Fibroblast of lung (primary cell): ENCODE measurements around the gene RBM33. TPM values are rescaled to one million over a fixed set of nuclear protein-coding genes. Genes with fewer than 3 reads are reported as not detected.
A peak's percentile ranks its signal among the peaks of the same experiment; 100 is the strongest.

Experiments
- DNase-seq, 2 donors: peaks; one replicate each; pipeline versions ENCODE4 v3.0.0 to v3.0.0-alpha.2; 2010; ENCODE audit warnings: low read depth in 2 of 2
- H2AFZ ChIP-seq: 2 replicates; pipeline ENCODE4 v1.5.1; 2012; ENCODE audit warnings: low read length, control low read depth, inconsistent platforms
- H3K27ac ChIP-seq: 2 replicates; pipeline ENCODE4 v1.5.1; 2011; ENCODE audit warnings: low read length, control low read depth; ENCODE audit not compliant: insufficient read depth
- H3K27me3 ChIP-seq: 2 replicates; pipeline ENCODE4 v1.5.1; 2011; ENCODE audit warnings: mild to moderate bottlenecking, low read length; ENCODE audit not compliant: control insufficient read depth, insufficient read depth
- H3K36me3 ChIP-seq: 2 replicates; pipeline ENCODE4 v1.5.1; 2011; ENCODE audit warnings: low read length; ENCODE audit not compliant: control insufficient read depth, insufficient read depth
- H3K4me1 ChIP-seq: 2 replicates; pipeline ENCODE4 v1.5.1; 2011; ENCODE audit warnings: low read length; ENCODE audit not compliant: control insufficient read depth, insufficient read depth; ENCODE audit errors: extremely low read depth
- H3K4me2 ChIP-seq: 2 replicates; pipeline ENCODE4 v1.5.1; 2011; ENCODE audit warnings: low read length, control low read depth; ENCODE audit not compliant: insufficient read depth; ENCODE audit errors: extremely low read depth
- H3K4me3 ChIP-seq, 4 experiments: fragments of 200-600 bp in 1 of 4; sonication (generic) in 1 of 4; replicated peaks in 1 of 4; 2 replicates each; pipeline ENCODE4 v1.5.1; 2011 to 2016; ENCODE audit warnings: low read length in 4 of 4, low read depth in 3 of 4, mild to moderate bottlenecking in 3 of 4, control low read depth in 2 of 4, inconsistent platforms in 1 of 4, mixed read lengths in 1 of 4; ENCODE audit not compliant: insufficient read depth in 1 of 4; ENCODE audit errors: control extremely low read depth in 1 of 4
- H3K79me2 ChIP-seq: 2 replicates; pipeline ENCODE4 v1.5.1; 2012; ENCODE audit warnings: mild to moderate bottlenecking, low read length, inconsistent platforms; ENCODE audit not compliant: control insufficient read depth, insufficient read depth
- H3K9ac ChIP-seq: 2 replicates; pipeline ENCODE4 v1.5.1; 2011; ENCODE audit warnings: mild to moderate bottlenecking, low read length, control low read depth; ENCODE audit not compliant: insufficient read depth
- H3K9me3 ChIP-seq: 2 replicates; pipeline ENCODE4 v1.5.1; 2012; ENCODE audit warnings: low read depth, low read length; ENCODE audit not compliant: control insufficient read depth, insufficient read depth
- H4K20me1 ChIP-seq: 2 replicates; pipeline ENCODE4 v1.5.1; 2011; ENCODE audit warnings: low read length; ENCODE audit not compliant: control insufficient read depth, insufficient read depth; ENCODE audit errors: extremely low read depth
- EZH2 ChIP-seq: IDR thresholded peaks from 2 replicates; pipeline ENCODE4 v1.5.1; 2012; ENCODE audit warnings: low read length, control low read depth, mild to moderate bottlenecking; ENCODE audit errors: missing control alignments
- polyA plus RNA-seq, 2 donors: library from polyadenylated mRNA; depleted of rRNA in 1 of 2; stranded (reverse) in 1 of 2; unstranded in 1 of 2; fragments of >200 nt; gene quantifications; 2 replicates each; pipeline ENCODE4 v1.2.1, GENCODE V29; 2011 to 2012; ENCODE audit warnings: missing spikeins in 1 of 2
- total RNA-seq: library from RNA; depleted of rRNA; stranded (reverse); fragments of >200 nt; gene quantifications from 2 replicates; pipeline ENCODE4 v1.2.1, GENCODE V29; 2014
- TF ChIP-seq, protein P1 (sequence below), 2 donors: IDR thresholded peaks in 1 of 2; conservative IDR thresholded peaks in 1 of 2; 1 replicate in 1 of 2; 2 replicates in 1 of 2; pipeline ENCODE4 v1.5.1; 2011 to 2012; ENCODE audit warnings: low read length in 2 of 2, control low read depth in 1 of 2, inconsistent platforms in 1 of 2, low read depth in 1 of 2, mild to moderate bottlenecking in 1 of 2

RBM33 gene
- total and polyA plus RNA-seq, 2 donors (not counting 1 experiment from before 2014, with no cell fraction given): 6.9 to 33.2 TPM

DNA sequence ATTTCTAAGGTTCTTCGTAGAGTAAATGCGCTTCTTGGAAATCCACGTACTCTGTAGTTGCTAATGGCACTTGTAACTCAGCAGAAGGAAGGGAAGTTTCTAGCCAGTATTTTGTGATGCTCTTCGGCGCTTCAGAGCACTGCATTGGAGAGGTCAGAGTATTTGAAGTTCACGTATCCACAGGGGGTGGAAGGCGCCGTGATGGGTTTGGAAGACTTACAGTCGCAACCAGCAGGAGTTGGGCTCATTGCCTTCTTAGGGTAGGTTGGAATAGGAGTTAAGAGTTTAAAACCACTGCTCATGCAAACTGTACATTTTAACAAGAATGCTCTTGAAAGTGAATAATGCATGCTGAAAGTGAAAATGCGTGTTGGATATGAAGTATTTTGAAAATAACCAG lies 118.7 kb downstream of the RBM33 start:
- TF ChIP-seq, protein P1, sequence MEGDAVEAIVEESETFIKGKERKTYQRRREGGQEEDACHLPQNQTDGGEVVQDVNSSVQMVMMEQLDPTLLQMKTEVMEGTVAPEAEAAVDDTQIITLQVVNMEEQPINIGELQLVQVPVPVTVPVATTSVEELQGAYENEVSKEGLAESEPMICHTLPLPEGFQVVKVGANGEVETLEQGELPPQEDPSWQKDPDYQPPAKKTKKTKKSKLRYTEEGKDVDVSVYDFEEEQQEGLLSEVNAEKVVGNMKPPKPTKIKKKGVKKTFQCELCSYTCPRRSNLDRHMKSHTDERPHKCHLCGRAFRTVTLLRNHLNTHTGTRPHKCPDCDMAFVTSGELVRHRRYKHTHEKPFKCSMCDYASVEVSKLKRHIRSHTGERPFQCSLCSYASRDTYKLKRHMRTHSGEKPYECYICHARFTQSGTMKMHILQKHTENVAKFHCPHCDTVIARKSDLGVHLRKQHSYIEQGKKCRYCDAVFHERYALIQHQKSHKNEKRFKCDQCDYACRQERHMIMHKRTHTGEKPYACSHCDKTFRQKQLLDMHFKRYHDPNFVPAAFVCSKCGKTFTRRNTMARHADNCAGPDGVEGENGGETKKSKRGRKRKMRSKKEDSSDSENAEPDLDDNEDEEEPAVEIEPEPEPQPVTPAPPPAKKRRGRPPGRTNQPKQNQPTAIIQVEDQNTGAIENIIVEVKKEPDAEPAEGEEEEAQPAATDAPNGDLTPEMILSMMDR (conservative IDR thresholded peaks at IDR 0.05 in 1 of 2, IDR thresholded peaks at IDR 0.05 in 1 of 2; ENCODE audit: low read depth in 1 of 2, low read length in 2 of 2): no peak
- no peak for TF ChIP-seq EZH2
- no peaks in the 10 kb centered on the region for H3K27me3 ChIP-seq
- no peak overlapping the region for H3K4me2 ChIP-seq
- H3K79me2 ChIP-seq: peaks cover 18% of the 10 kb centered on the region
- peaks cover 5% of the 10 kb centered on the region for H3K36me3 ChIP-seq
- no peaks in the 10 kb centered on the region for H3K4me1 ChIP-seq
- no peaks in the 10 kb centered on the region for H4K20me1 ChIP-seq
- H3K27ac ChIP-seq: peak overlapping the region; percentile 55
- no peaks in the 10 kb centered on the region for H3K9me3 ChIP-seq
- DNase-seq: no peak
- no peak overlapping the region for H3K4me3 ChIP-seq
- no peak overlapping the region for H2AFZ ChIP-seq
- no peak overlapping the region for H3K9ac ChIP-seq

DNA sequence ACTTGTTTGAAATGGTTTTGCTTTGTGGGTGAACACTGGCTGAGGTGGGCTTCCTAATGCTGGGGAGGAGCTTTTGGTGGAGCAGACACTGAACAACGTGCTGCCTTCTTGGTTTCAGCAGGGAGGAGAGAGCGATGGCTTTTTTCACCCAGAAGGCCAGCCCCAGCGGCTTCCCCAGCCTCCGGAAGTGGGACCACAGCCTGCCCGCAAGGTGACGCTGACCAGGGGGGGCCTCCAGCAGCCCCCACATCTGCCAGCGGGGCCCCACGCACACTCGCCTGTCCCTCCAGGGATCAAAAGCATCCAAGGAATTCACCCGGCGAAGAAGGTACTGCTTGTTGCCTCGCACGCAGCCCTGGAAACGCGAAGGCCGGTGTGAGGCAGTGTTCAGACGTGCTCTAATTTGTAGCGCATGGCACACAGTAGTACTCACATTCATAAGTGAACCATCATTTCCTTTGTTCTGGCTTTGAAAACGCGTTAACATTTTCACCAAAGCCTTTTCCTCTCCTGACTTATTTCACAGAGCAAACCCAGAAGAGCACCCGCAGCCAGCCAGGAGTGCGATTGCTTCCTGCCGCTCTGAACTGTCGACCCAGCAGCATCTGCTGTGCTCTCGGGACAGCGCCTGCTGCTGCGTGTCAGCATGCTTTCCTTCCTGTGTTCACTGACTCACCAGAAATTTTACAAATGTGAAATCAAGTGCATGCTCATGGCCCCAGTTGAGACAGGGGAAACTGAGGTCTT lies 119.4 kb downstream of the RBM33 start:
- DNase-seq: peak in 1 of 2 donors; percentile 16
- Histone ChIP-seq H3K4me3 (no peak overlapping the region), H3K9me3 (no peaks in the 10 kb centered on the region), H3K27me3 (no peaks in the 10 kb centered on the region), H3K36me3 (peaks cover 5% of the 10 kb centered on the region), H3K9ac (peak overlapping the region; percentile 28), H3K4me2 (no peak overlapping the region), H4K20me1 (no peaks in the 10 kb centered on the region), H3K27ac (peak overlapping the region; percentile 55), H3K79me2 (peaks cover 16% of the 10 kb centered on the region), H2AFZ (no peak overlapping the region), H3K4me1 (no peaks in the 10 kb centered on the region)
- TF ChIP-seq, protein P1 (conservative IDR thresholded peaks at IDR 0.05 in 1 of 2, IDR thresholded peaks at IDR 0.05 in 1 of 2; ENCODE audit: low read depth in 1 of 2, low read length in 2 of 2): no peak
- no peak for TF ChIP-seq EZH2

DNA sequence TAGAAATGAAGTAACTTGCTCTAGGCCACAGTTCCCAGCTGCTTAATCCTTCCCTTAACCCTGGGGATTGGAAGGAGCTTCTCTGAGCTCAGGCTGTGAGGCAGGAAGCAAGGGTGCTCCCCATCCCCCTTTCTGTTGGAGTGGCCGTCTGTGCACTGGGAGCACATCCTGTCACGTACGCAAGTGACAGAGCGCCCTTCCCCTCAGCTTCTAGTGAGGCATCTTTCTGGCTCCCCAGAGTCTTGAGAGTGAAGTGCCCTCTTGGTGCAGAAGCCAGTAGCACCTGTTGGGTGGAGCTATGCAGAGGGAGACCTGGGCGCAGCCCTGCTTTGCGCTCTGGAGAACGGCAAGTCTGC lies 120.0 kb downstream of the RBM33 start:
- Histone ChIP-seq H3K27ac (peak overlapping the region; percentile 55), H3K4me3 (no peak overlapping the region), H3K4me2 (no peak overlapping the region), H3K4me1 (no peaks in the 10 kb centered on the region), H4K20me1 (no peaks in the 10 kb centered on the region), H3K27me3 (no peaks in the 10 kb centered on the region), H3K9ac (peak overlapping the region; percentile 28), H2AFZ (no peak overlapping the region), H3K36me3 (peaks cover 7% of the 10 kb centered on the region), H3K9me3 (no peaks in the 10 kb centered on the region), H3K79me2 (peaks cover 16% of the 10 kb centered on the region)
- no peak for DNase-seq
- TF ChIP-seq, protein P1 (conservative IDR thresholded peaks at IDR 0.05 in 1 of 2, IDR thresholded peaks at IDR 0.05 in 1 of 2; ENCODE audit: low read depth in 1 of 2, low read length in 2 of 2): no peak
- TF ChIP-seq EZH2: no peak
